ENCODE data around the gene SCIMP. TPM values are rescaled to one million over a fixed set of nuclear protein-coding genes. Genes with fewer than 3 reads are reported as not detected.
A peak's percentile ranks its signal among the peaks of the same experiment; 100 is the strongest.
"Not testable (repeated sequence)": the region's sequence is repeated elsewhere in the genome, so short reads cannot be mapped to it uniquely, and the experiment has no call there.

The SCIMP gene
- total RNA-seq, 1 experiment from 2014 or later = 0.67 TPM

GRCh38 chr17:5247621-5248020 is 13.0 kb upstream of the SCIMP start:
- Histone ChIP-seq H3K4me2 (ENCODE audit: low read depth, low read length, poor library complexity, severe bottlenecking) (no peak overlapping the region), H3K27ac (ENCODE audit: low read length) (no peak overlapping the region), H3K79me2 (ENCODE audit: low read length) (no peaks in the 10 kb centered on the region), H3K9me3 (ENCODE audit: low read length) (no peaks in the 10 kb centered on the region), H2AFZ (ENCODE audit: low read length) (no peak overlapping the region), H4K20me1 (ENCODE audit: insufficient read depth, low read depth, low read length) (no peaks in the 10 kb centered on the region), H3K9me2 (replicated peaks; ENCODE audit: insufficient read depth, low read length) (no peaks in the 10 kb centered on the region), H3K9ac (ENCODE audit: low read length) (no peak overlapping the region), H3K4me1 (ENCODE audit: low read length) (peaks cover 8% of the 10 kb centered on the region), H3K36me3 (ENCODE audit: insufficient read depth, low read length) (no peaks in the 10 kb centered on the region), H3K4me3 (ENCODE audit: low read length) (no peak overlapping the region), H3K27me3 (ENCODE audit: low read length) (no peaks in the 10 kb centered on the region)
- no peak for DNase-seq

GRCh38 chr17:5241861-5242671 is 7.4 kb upstream of the SCIMP start:
- Histone ChIP-seq H3K27me3 (ENCODE audit: low read length) (no peaks in the 10 kb centered on the region; the same call in 1 of the 2 replicates), H3K9me2 (replicated peaks; ENCODE audit: insufficient read depth, low read length) (no peaks in the 10 kb centered on the region), H3K79me2 (ENCODE audit: low read length) (no peaks in the 10 kb centered on the region), H3K9me3 (ENCODE audit: low read length) (peaks cover 3% of the 10 kb centered on the region; the same call in 1 of the 2 replicates), H3K9ac (ENCODE audit: low read length) (0 out of 2 replicates have a peak overlapping the region, but pooled peaks have one; percentile 16), H3K4me2 (ENCODE audit: low read depth, low read length, poor library complexity, severe bottlenecking) (peak overlapping the region; percentile 27), H3K4me1 (ENCODE audit: low read length) (peaks cover 21% of the 10 kb centered on the region), H3K4me3 (ENCODE audit: low read length) (no peak overlapping the region), H3K27ac (ENCODE audit: low read length) (peak overlapping the region; percentile 46; the same call in 1 of the 2 replicates), H3K36me3 (ENCODE audit: insufficient read depth, low read length) (no peaks in the 10 kb centered on the region), H4K20me1 (ENCODE audit: insufficient read depth, low read depth, low read length) (no peaks in the 10 kb centered on the region), H2AFZ (ENCODE audit: low read length) (peak overlapping the region; percentile 75; the same call in 1 of the 2 replicates)
- peak; percentile 71 for DNase-seq

DNA sequence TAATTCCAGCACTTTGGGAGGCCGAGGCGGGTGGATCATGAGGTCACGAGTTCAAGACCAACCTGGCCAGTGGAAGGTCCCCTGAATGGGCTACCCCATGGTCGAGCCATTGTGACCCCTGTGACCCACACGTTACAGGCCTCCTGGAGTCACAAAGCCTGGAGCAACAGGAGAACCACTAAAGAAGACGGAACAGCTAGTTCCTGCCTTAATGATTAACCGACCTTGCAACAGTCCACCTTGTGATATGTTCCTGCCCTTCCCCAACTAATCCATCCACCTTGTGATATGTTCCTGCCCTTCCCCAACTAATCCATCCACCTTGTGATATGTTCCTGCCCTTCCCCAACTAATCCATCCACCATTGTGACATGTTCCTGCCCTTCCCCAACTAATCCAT is 5.1 kb upstream of the SCIMP start:
- not testable (repeated sequence) for H2AFZ ChIP-seq (ENCODE audit: low read length); H3K27ac ChIP-seq (ENCODE audit: low read length); H3K4me3 ChIP-seq (ENCODE audit: low read length); H3K79me2 ChIP-seq (ENCODE audit: low read length); H3K9me3 ChIP-seq (ENCODE audit: low read length); H3K27me3 ChIP-seq (ENCODE audit: low read length); H3K4me2 ChIP-seq (ENCODE audit: low read depth, low read length, poor library complexity, severe bottlenecking); H3K36me3 ChIP-seq (ENCODE audit: insufficient read depth, low read length); DNase-seq; H4K20me1 ChIP-seq (ENCODE audit: insufficient read depth, low read depth, low read length); H3K9me2 ChIP-seq (replicated peaks; ENCODE audit: insufficient read depth, low read length); H3K9ac ChIP-seq (ENCODE audit: low read length)
- peaks cover 21% of the 10 kb centered on the region for H3K4me1 ChIP-seq (ENCODE audit: low read length)

DNA sequence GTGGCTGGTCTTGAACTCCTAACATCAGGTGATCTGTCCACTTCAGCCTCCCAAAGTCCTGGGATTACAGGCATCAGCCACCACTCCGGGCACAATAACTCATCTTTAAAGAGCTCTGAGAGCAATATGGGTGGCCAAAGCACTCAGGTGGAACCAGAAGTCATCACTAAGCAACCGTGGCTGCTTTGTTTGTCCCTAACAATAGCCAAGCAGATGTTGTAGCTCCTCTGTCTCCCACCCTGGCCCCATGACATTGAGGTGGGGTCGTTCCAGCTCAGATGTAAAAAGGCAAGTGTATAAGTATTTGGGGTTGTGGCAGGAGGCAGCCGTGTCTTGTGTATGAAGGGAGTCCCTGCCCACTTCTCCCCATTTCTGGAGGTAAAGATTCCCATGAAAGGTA is 3.7 kb upstream of the SCIMP start:
- Histone ChIP-seq H3K9me3 (ENCODE audit: low read length) (peaks cover 6% of the 10 kb centered on the region; the same call in 1 of the 2 replicates), H3K27ac (ENCODE audit: low read length) (no peak overlapping the region), H2AFZ (ENCODE audit: low read length) (no peak overlapping the region), H3K4me3 (ENCODE audit: low read length) (no peak overlapping the region), H3K79me2 (ENCODE audit: low read length) (no peaks in the 10 kb centered on the region), H3K9me2 (replicated peaks; ENCODE audit: insufficient read depth, low read length) (no peaks in the 10 kb centered on the region), H3K27me3 (ENCODE audit: low read length) (no peaks in the 10 kb centered on the region; the same call in 1 of the 2 replicates), H3K4me1 (ENCODE audit: low read length) (peaks cover 24% of the 10 kb centered on the region), H4K20me1 (ENCODE audit: insufficient read depth, low read depth, low read length) (no peaks in the 10 kb centered on the region), H3K4me2 (ENCODE audit: low read depth, low read length, poor library complexity, severe bottlenecking) (no peak overlapping the region), H3K9ac (ENCODE audit: low read length) (no peak overlapping the region), H3K36me3 (ENCODE audit: insufficient read depth, low read length) (no peaks in the 10 kb centered on the region)
- DNase-seq = no peak

GRCh38 chr17:5237541-5238016 is 2.9 kb upstream of the SCIMP start:
- no peak overlapping the region for H2AFZ ChIP-seq (ENCODE audit: low read length)

DNA sequence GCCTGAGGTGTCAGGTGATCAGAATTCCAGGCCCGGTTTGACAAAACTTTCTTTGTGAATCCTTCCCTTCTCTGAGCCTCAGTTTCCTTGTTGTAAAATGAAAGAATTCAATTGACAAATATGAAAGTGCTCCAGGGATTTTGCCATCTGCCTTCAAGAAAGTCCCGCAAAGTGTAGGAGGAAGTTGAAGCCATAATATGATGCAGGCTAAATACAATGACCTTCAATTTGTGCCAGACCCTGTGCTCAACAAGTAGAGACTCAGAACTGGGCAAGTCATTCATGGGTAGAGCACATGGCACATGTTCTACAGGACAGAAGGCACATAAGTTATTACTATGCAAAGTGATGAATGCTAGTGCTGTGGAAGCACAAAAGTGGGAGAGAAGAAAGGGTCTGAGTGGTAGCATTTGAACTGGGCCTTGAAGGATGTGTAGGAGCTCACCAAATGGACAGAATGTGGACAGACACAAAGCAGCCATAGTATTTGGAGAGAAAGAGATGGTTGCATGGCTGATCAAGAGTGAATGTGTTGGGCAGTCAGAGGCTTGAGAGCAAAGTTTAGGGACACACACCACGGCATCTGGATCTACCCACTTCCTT is 2.4 kb upstream of the SCIMP start:
- DNase-seq = no peak
- H3K79me2 ChIP-seq (ENCODE audit: low read length) = no peaks in the 10 kb centered on the region
- H3K4me1 ChIP-seq (ENCODE audit: low read length) = peaks cover 12% of the 10 kb centered on the region
- H3K9me3 ChIP-seq (ENCODE audit: low read length) = peaks cover 6% of the 10 kb centered on the region; the same call in 1 of the 2 replicates
- H3K36me3 ChIP-seq (ENCODE audit: insufficient read depth, low read length) = no peaks in the 10 kb centered on the region
- no peak overlapping the region for H3K4me2 ChIP-seq (ENCODE audit: low read depth, low read length, poor library complexity, severe bottlenecking)
- no peaks in the 10 kb centered on the region for H3K9me2 ChIP-seq (replicated peaks; ENCODE audit: insufficient read depth, low read length)
- no peak overlapping the region for H3K9ac ChIP-seq (ENCODE audit: low read length)
- no peak overlapping the region for H3K4me3 ChIP-seq (ENCODE audit: low read length)
- H3K27ac ChIP-seq (ENCODE audit: low read length) = no peak overlapping the region
- H2AFZ ChIP-seq (ENCODE audit: low read length) = no peak overlapping the region
- H3K27me3 ChIP-seq (ENCODE audit: low read length) = no peaks in the 10 kb centered on the region; the same call in 1 of the 2 replicates
- H4K20me1 ChIP-seq (ENCODE audit: insufficient read depth, low read depth, low read length) = no peaks in the 10 kb centered on the region

More at GRCh38 chr17:5237541-5238016, 2.9 kb upstream of the SCIMP start:
- DNase-seq = peak; percentile 88
- Histone ChIP-seq H3K9me2 (replicated peaks; ENCODE audit: insufficient read depth, low read length) (no peaks in the 10 kb centered on the region), H3K4me1 (ENCODE audit: low read length) (peaks cover 17% of the 10 kb centered on the region), H3K9ac (ENCODE audit: low read length) (no peak overlapping the region), H3K4me3 (ENCODE audit: low read length) (no peak overlapping the region), H3K79me2 (ENCODE audit: low read length) (no peaks in the 10 kb centered on the region), H4K20me1 (ENCODE audit: insufficient read depth, low read depth, low read length) (no peaks in the 10 kb centered on the region), H3K27ac (ENCODE audit: low read length) (no peak overlapping the region), H3K9me3 (ENCODE audit: low read length) (peaks cover 6% of the 10 kb centered on the region; the same call in 1 of the 2 replicates), H3K36me3 (ENCODE audit: insufficient read depth, low read length) (no peaks in the 10 kb centered on the region), H3K4me2 (ENCODE audit: low read depth, low read length, poor library complexity, severe bottlenecking) (no peak overlapping the region), H3K27me3 (ENCODE audit: low read length) (no peaks in the 10 kb centered on the region; the same call in 1 of the 2 replicates)

GRCh38 chr17:5233492-5233891 is 1.2 kb downstream of the SCIMP start:
- not testable (repeated sequence) for H3K27ac ChIP-seq (ENCODE audit: low read length); H3K4me2 ChIP-seq (ENCODE audit: low read depth, low read length, poor library complexity, severe bottlenecking); H3K36me3 ChIP-seq (ENCODE audit: insufficient read depth, low read length); H3K9me2 ChIP-seq (replicated peaks; ENCODE audit: insufficient read depth, low read length); H3K9me3 ChIP-seq (ENCODE audit: low read length); H3K4me1 ChIP-seq (ENCODE audit: low read length); H2AFZ ChIP-seq (ENCODE audit: low read length); H3K79me2 ChIP-seq (ENCODE audit: low read length); H3K4me3 ChIP-seq (ENCODE audit: low read length); H3K27me3 ChIP-seq (ENCODE audit: low read length); H3K9ac ChIP-seq (ENCODE audit: low read length); H4K20me1 ChIP-seq (ENCODE audit: insufficient read depth, low read depth, low read length); DNase-seq

Data from Karpas-422 (cell line).